ENCODE data around the gene RBM28.

RBM28 gene

DNA sequence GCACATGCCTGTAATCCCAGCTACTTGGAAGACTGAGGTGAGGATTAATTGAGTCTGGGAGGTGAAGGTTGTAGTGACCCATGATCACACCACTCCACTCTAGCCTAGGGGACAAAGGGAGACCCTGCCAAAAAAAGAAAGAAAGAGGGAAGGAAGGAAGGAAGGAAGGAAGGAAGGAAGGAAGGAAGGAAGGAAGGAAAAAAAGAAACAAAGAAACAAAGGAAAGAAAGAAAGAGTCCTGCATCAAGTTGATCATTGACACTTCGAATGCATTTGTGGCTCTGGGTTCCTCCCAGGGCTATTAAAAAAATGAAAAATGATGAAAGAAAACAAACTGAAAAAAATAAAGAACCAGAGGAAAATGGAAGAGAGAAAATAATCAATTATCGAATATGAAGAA lies 21.7 kb upstream of the RBM28 start:
- no peak overlapping the region for H3K4me3 ChIP-seq (ENCODE audit: low read length)
- H3K36me3 ChIP-seq (ENCODE audit: insufficient read depth, low read depth, low read length) = no peaks in the 10 kb centered on the region
- no peaks in the 10 kb centered on the region for H3K9me3 ChIP-seq (ENCODE audit: insufficient read depth, low read depth, low read length)
- no peak overlapping the region for H3K9ac ChIP-seq (ENCODE audit: low read depth, low read length)
- 0 out of 2 replicates have a peak, but pooled peaks cover under 1% of the 10 kb centered on the region for H3K4me1 ChIP-seq (ENCODE audit: insufficient read depth, low read length)
- H3K27me3 ChIP-seq (ENCODE audit: insufficient read depth, low read length) = peaks cover 73% of the 10 kb centered on the region
- no peak overlapping the region for H3K27ac ChIP-seq (ENCODE audit: low read length)

DNA sequence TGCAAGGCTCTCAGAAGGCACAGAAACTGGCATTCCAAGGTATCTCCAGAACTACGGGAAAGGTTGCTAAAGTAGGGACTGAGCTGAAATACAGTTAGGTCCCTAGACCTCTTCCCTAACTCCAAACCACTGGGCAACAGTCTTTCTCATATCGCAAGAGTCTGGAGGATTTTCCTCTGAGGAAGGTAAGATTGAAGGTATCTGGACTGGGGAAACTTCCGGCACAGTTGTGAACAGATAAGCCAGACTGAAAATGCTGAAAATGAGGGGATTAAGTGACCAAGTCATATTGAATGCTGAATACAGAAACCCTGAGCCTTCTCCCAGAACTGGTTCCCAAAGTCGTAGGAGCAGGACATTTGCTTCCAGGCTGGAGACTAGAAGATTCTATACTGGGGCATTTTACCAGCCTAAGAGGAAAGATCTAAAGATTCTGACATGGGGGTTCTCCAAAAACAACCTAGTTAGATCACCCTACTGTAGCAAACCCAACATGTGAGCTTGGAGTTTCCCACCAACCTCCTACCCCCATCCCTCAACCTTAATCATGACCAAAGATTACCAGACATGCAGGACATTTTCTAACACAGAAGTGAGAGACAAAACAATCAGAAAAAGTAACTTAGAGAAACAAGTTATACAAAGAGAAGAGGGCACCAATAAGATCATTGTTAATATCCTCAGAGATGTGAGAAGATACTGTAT lies 20.6 kb upstream of the RBM28 start:
- H3K27ac ChIP-seq (ENCODE audit: low read length) = no peak overlapping the region
- H3K9me3 ChIP-seq (ENCODE audit: insufficient read depth, low read depth, low read length) = no peaks in the 10 kb centered on the region
- H3K36me3 ChIP-seq (ENCODE audit: insufficient read depth, low read depth, low read length) = no peaks in the 10 kb centered on the region
- no peak overlapping the region for H3K9ac ChIP-seq (ENCODE audit: low read depth, low read length)
- no peak overlapping the region for H3K4me3 ChIP-seq (ENCODE audit: low read length)
- H3K27me3 ChIP-seq (ENCODE audit: insufficient read depth, low read length) = peaks cover 84% of the 10 kb centered on the region
- H3K4me1 ChIP-seq (ENCODE audit: insufficient read depth, low read length) = 0 out of 2 replicates have a peak, but pooled peaks cover 4% of the 10 kb centered on the region

DNA sequence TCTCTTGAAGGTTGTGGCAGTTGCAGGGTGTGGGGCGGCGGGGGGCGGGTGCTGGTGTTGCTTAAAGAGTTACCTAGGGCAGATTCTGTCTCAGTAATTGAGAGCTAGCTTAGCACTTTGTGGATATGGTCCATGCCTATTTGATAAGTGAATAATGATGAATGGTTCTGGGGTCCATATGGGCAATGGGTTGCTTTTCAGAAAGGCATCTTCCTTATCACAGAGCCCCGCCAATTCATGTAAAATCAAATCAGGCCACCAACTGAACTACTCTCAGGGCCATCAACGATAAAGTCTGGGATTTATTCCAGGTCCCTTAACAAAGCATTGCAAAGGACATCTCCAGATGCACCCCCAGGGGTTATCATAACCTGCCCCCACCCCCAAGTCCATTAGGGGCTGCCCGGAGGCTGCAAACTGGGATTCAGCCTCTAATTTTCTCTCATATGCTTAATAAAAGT lies 19.6 kb upstream of the RBM28 start:
- no peak overlapping the region for H3K27ac ChIP-seq (ENCODE audit: low read length)
- no peak overlapping the region for H3K9ac ChIP-seq (ENCODE audit: low read depth, low read length)
- H3K4me1 ChIP-seq (ENCODE audit: insufficient read depth, low read length) = 0 out of 2 replicates have a peak, but pooled peaks cover 4% of the 10 kb centered on the region
- H3K9me3 ChIP-seq (ENCODE audit: insufficient read depth, low read depth, low read length) = no peaks in the 10 kb centered on the region
- no peaks in the 10 kb centered on the region for H3K36me3 ChIP-seq (ENCODE audit: insufficient read depth, low read depth, low read length)
- H3K4me3 ChIP-seq (ENCODE audit: low read length) = no peak overlapping the region
- H3K27me3 ChIP-seq (ENCODE audit: insufficient read depth, low read length) = peaks cover 95% of the 10 kb centered on the region

DNA sequence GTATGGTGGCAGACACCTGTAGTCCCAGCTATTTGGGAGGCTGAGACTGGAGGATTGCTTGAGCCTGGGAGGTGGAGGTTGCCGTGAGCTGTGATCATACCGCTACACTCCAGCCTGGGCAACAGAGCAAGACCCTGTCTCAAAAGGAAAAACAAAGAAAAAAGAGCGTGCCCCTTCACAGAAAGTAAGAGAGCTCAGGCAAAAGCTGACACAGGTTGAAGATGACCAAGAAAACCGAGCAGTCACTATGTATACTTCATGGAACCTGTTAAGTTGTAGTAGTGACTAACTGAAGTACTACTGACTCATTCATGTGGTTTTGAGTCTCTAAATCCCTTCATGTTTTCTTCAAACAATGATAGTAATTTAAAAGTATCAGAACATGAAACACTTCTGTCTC lies 19.0 kb upstream of the RBM28 start:
- H3K27ac ChIP-seq (ENCODE audit: low read length) = no peak overlapping the region
- H3K9me3 ChIP-seq (ENCODE audit: insufficient read depth, low read depth, low read length) = no peaks in the 10 kb centered on the region
- 0 out of 2 replicates have a peak, but pooled peaks cover 4% of the 10 kb centered on the region for H3K4me1 ChIP-seq (ENCODE audit: insufficient read depth, low read length)
- no peak overlapping the region for H3K4me3 ChIP-seq (ENCODE audit: low read length)
- H3K36me3 ChIP-seq (ENCODE audit: insufficient read depth, low read depth, low read length) = no peaks in the 10 kb centered on the region
- H3K27me3 ChIP-seq (ENCODE audit: insufficient read depth, low read length) = peaks cover 100% of the 10 kb centered on the region
- H3K9ac ChIP-seq (ENCODE audit: low read depth, low read length) = no peak overlapping the region

GRCh38 chr7:128361411-128362379 lies 18.0 kb upstream of the RBM28 start, which contains the start of gene PRRT4:
Gene PRRT4, minus strand, starts transcription at chr7:128361690.
- Histone ChIP-seq H3K4me1 (ENCODE audit: insufficient read depth, low read length) (0 out of 2 replicates have a peak, but pooled peaks cover 4% of the 10 kb centered on the region), H3K9ac (ENCODE audit: low read depth, low read length) (no peak within 1 kb of the TSS), H3K27me3 (ENCODE audit: insufficient read depth, low read length) (peaks cover 95% of the 10 kb centered on the region), H3K36me3 (ENCODE audit: insufficient read depth, low read depth, low read length) (no peaks in the 10 kb centered on the region), H3K9me3 (ENCODE audit: insufficient read depth, low read depth, low read length) (no peaks in the 10 kb centered on the region), H3K4me3 (ENCODE audit: low read length) (peak within 1 kb of the TSS; percentile 65), H3K27ac (ENCODE audit: low read length) (no peak within 1 kb of the TSS)

GRCh38 chr7:128360359-128360678 lies 16.6 kb upstream of the RBM28 start:
- peaks cover 81% of the 10 kb centered on the region for H3K27me3 ChIP-seq (ENCODE audit: insufficient read depth, low read length)
- 0 out of 2 replicates have a peak, but pooled peaks cover 4% of the 10 kb centered on the region for H3K4me1 ChIP-seq (ENCODE audit: insufficient read depth, low read length)

DNA sequence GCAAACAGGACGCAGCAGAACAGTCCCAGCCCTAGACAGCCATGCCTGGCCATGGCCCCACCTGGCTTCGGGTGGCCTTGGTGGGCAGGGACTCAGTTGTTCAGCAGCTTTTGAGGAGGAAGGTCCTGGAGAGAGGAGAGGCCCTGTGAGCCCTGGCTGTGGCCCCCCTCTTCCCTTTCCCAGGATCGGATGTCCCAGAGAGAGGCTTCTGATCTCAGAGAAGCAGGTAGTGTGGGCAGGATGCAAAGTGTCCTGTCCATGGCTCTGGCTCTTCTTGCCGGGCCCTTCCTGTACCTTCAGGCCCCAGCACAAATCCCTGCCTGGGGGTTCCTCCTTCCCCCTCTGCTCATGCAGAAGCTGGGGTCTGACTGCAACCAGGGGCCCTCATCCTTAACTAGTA lies 16.2 kb upstream of the RBM28 start:
- H3K27ac ChIP-seq (ENCODE audit: low read length) = no peak overlapping the region
- H3K4me3 ChIP-seq (ENCODE audit: low read length) = peak overlapping the region; percentile 65; the same call in 1 of the 2 replicates
- no peak overlapping the region for H3K9ac ChIP-seq (ENCODE audit: low read depth, low read length)
- peaks cover 79% of the 10 kb centered on the region for H3K27me3 ChIP-seq (ENCODE audit: insufficient read depth, low read length)
- no peaks in the 10 kb centered on the region for H3K9me3 ChIP-seq (ENCODE audit: insufficient read depth, low read depth, low read length)
- no peaks in the 10 kb centered on the region for H3K36me3 ChIP-seq (ENCODE audit: insufficient read depth, low read depth, low read length)
- H3K4me1 ChIP-seq (ENCODE audit: insufficient read depth, low read length) = 0 out of 2 replicates have a peak, but pooled peaks cover 4% of the 10 kb centered on the region

More at GRCh38 chr7:128360359-128360678, 16.6 kb upstream of the RBM28 start:
- Histone ChIP-seq H3K9ac (ENCODE audit: low read depth, low read length) (no peak overlapping the region), H3K27ac (ENCODE audit: low read length) (no peak overlapping the region), H3K4me3 (ENCODE audit: low read length) (peak overlapping the region; percentile 65; the same call in 1 of the 2 replicates), H3K9me3 (ENCODE audit: insufficient read depth, low read depth, low read length) (no peaks in the 10 kb centered on the region), H3K36me3 (ENCODE audit: insufficient read depth, low read depth, low read length) (no peaks in the 10 kb centered on the region)

GRCh38 chr7:128359336-128359735 lies 15.6 kb upstream of the RBM28 start:
- no peaks in the 10 kb centered on the region for H3K36me3 ChIP-seq (ENCODE audit: insufficient read depth, low read depth, low read length)
- no peak overlapping the region for H3K4me3 ChIP-seq (ENCODE audit: low read length)
- H3K9me3 ChIP-seq (ENCODE audit: insufficient read depth, low read depth, low read length) = no peaks in the 10 kb centered on the region
- no peak overlapping the region for H3K9ac ChIP-seq (ENCODE audit: low read depth, low read length)
- peaks cover 79% of the 10 kb centered on the region for H3K27me3 ChIP-seq (ENCODE audit: insufficient read depth, low read length)
- H3K27ac ChIP-seq (ENCODE audit: low read length) = no peak overlapping the region
- 0 out of 2 replicates have a peak, but pooled peaks cover 4% of the 10 kb centered on the region for H3K4me1 ChIP-seq (ENCODE audit: insufficient read depth, low read length)

- Histone ChIP-seq H3K9me3 (ENCODE audit: insufficient read depth, low read depth, low read length) (no peaks in the 10 kb centered on the region), H3K36me3 (ENCODE audit: insufficient read depth, low read depth, low read length) (no peaks in the 10 kb centered on the region), H3K27me3 (ENCODE audit: insufficient read depth, low read length) (peaks cover 79% of the 10 kb centered on the region), H3K27ac (ENCODE audit: low read length) (no peak overlapping the region), H3K4me1 (ENCODE audit: insufficient read depth, low read length) (0 out of 2 replicates have a peak, but pooled peaks cover 4% of the 10 kb centered on the region), H3K9ac (ENCODE audit: low read depth, low read length) (no peak overlapping the region), H3K4me3 (ENCODE audit: low read length) (no peak overlapping the region)
These were observed 14.5 kb upstream of the RBM28 start for GRCh38 chr7:128358233-128358632.

DNA sequence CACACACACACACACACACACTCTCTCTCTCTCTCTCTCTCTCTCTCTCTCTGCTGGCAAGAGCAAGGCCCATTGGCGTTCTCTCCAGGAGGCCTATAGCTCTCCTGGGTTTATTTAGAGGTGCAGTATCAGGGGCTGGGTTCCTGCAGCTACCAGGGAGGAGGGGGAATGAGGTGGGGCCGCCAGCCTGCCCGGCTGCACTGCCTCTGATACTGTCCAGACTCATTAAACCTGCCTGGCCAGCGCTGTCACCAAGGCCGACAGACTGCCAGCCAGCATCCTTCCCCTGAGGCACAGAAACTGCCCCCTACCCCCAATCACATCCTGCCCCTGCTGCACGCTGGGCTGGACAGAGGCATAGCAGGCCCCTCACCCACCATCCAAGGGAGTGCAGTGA lies 13.5 kb upstream of the RBM28 start:
- Histone ChIP-seq H3K36me3 (ENCODE audit: insufficient read depth, low read depth, low read length) (no peaks in the 10 kb centered on the region), H3K27me3 (ENCODE audit: insufficient read depth, low read length) (peaks cover 79% of the 10 kb centered on the region), H3K4me3 (ENCODE audit: low read length) (no peak overlapping the region), H3K4me1 (ENCODE audit: insufficient read depth, low read length) (0 out of 2 replicates have a peak, but pooled peaks cover 4% of the 10 kb centered on the region), H3K27ac (ENCODE audit: low read length) (no peak overlapping the region), H3K9ac (ENCODE audit: low read depth, low read length) (no peak overlapping the region), H3K9me3 (ENCODE audit: insufficient read depth, low read depth, low read length) (no peaks in the 10 kb centered on the region)

DNA sequence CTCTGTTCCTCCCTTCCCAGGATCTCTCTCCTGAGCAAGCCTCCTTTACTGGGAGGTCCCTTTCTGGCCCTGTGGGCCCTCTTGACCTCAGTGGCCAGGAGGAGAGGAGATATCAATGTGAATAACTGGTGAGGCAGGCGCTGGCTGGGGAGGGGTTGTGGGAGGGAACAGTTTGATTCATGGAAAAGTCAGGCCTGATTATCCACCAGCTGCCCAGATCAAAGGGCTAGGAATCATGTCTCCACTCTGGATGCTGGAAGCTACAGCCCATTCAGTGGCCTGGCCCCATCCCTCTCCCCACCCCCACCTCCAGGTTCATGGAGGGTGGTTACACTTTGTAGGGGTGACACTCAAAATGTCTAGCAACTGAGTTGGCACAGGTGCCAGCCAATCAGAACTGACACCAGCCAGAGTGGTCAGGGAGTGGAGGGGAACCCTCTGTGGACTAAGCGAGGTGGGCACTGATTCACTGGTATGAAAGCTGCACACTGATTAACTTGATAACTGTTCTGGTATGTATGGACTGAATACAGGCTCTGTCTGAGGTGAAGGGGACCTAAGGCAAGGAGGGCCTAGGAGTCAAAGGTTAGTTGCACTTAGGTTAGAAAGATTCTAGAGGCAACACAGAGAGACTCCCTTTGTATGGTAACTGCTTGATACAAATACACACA lies 13.0 kb upstream of the RBM28 start:
- Histone ChIP-seq H3K4me1 (ENCODE audit: insufficient read depth, low read length) (0 out of 2 replicates have a peak, but pooled peaks cover 4% of the 10 kb centered on the region), H3K9ac (ENCODE audit: low read depth, low read length) (no peak overlapping the region), H3K4me3 (ENCODE audit: low read length) (no peak overlapping the region), H3K9me3 (ENCODE audit: insufficient read depth, low read depth, low read length) (no peaks in the 10 kb centered on the region), H3K27ac (ENCODE audit: low read length) (no peak overlapping the region), H3K27me3 (ENCODE audit: insufficient read depth, low read length) (peaks cover 79% of the 10 kb centered on the region), H3K36me3 (ENCODE audit: insufficient read depth, low read depth, low read length) (no peaks in the 10 kb centered on the region)
